H1 (cell line): ENCODE measurements around the gene ARFGAP3. TPM values are rescaled to one million over a fixed set of nuclear protein-coding genes. Genes with fewer than 3 reads are reported as not detected.

Source experiments
- CTCF ChIA-PET: fragments of 300-600 bp; sonication (Branson Sonifier 250); formaldehyde crosslinking; loops from one replicate; lab custom pipeline; 2021; ENCODE audit not compliant: partially characterized antibody; lab: Charles Lee
- POLR2A ChIA-PET: fragments of 300-600 bp; sonication (Branson Sonifier 250); formaldehyde crosslinking; loops from one replicate; lab custom pipeline; 2021; ENCODE audit warnings: inconsistent platforms; ENCODE audit not compliant: partially characterized antibody; lab: Charles Lee
- DNase-seq, 2 experiments: peaks; one replicate each; pipeline versions ENCODE4 v3.0.0 to v3.0.0-alpha.2; 2010 to 2022; ENCODE audit warnings: low spot score in 2 of 2, low read depth in 1 of 2, mixed read lengths in 1 of 2
- FAIRE-seq: peaks from 2 replicates; lab custom pipeline; 2011; peaks lifted over from hg19 to GRCh38; lab: Jason Lieb, UNC
- H2AFZ ChIP-seq: 2 replicates; pipeline ENCODE4 v1.8.1; 2012; ENCODE audit warnings: low read length, inconsistent platforms
- H2AK5ac ChIP-seq: 2 replicates; pipeline ENCODE4 v1.6.1; 2013; ENCODE audit warnings: low read depth, low read length
- H2BK120ac ChIP-seq: replicated peaks from 2 replicates; pipeline ENCODE3; 2013; ENCODE audit warnings: low read depth, low read length, inconsistent platforms
- H2BK12ac ChIP-seq: 2 replicates; pipeline ENCODE4 v1.6.1; 2013; ENCODE audit warnings: low read depth, low read length
- H2BK15ac ChIP-seq: 2 replicates; pipeline ENCODE4 v1.6.1; 2013; ENCODE audit warnings: low read length
- H2BK20ac ChIP-seq: 2 replicates; pipeline ENCODE4 v1.6.1; 2013; ENCODE audit warnings: low read length
- H2BK5ac ChIP-seq: 2 replicates; pipeline ENCODE4 v1.6.1; 2013; ENCODE audit warnings: low read depth, low read length
- H3K14ac ChIP-seq: 2 replicates; pipeline ENCODE4 v1.6.1; 2013; ENCODE audit warnings: inconsistent platforms; ENCODE audit not compliant: insufficient read length
- H3K18ac ChIP-seq: 2 replicates; pipeline ENCODE4 v1.6.1; 2013; ENCODE audit warnings: low read length; ENCODE audit errors: extremely low read depth
- H3K23ac ChIP-seq: 2 replicates; pipeline ENCODE4 v1.6.1; 2013; ENCODE audit warnings: inconsistent platforms; ENCODE audit not compliant: insufficient read length
- H3K23me2 ChIP-seq: 2 replicates; pipeline ENCODE4 v1.6.1; 2013; ENCODE audit warnings: low read depth, low read length
- H3K27ac ChIP-seq: 2 replicates; pipeline ENCODE4 v1.6.1; 2011; ENCODE audit warnings: low read depth, low read length, inconsistent platforms
- H3K27me3 ChIP-seq, 4 experiments: replicated peaks in 1 of 4; 1 replicate in 1 of 4; 2 replicates in 3 of 4; pipeline versions ENCODE4 v1.6.1 to v1.8.1; 2011 to 2013; ENCODE audit warnings: low read length in 3 of 4, mild to moderate bottlenecking in 3 of 4, inconsistent platforms in 2 of 4, mixed read lengths in 2 of 4, moderate library complexity in 1 of 4; ENCODE audit not compliant: control insufficient read depth in 3 of 4, insufficient read depth in 3 of 4; ENCODE audit errors: extremely low read depth in 1 of 4
- H3K36me3 ChIP-seq, 4 experiments: 2 replicates each; pipeline versions ENCODE4 v1.6.1 to v1.8.1; 2011 to 2013; ENCODE audit warnings: mild to moderate bottlenecking in 4 of 4, low read length in 3 of 4, moderate library complexity in 2 of 4, control low read depth in 1 of 4, inconsistent platforms in 1 of 4; ENCODE audit not compliant: insufficient read depth in 4 of 4, control insufficient read depth in 2 of 4
- H3K4ac ChIP-seq: replicated peaks from 2 replicates; pipeline ENCODE3; 2013; ENCODE audit warnings: low read length, low read depth, mixed read lengths, inconsistent platforms; ENCODE audit not compliant: insufficient read length
- H3K4me1 ChIP-seq, 4 experiments: replicated peaks in 1 of 4; 1 replicate in 1 of 4; 2 replicates in 3 of 4; pipeline versions ENCODE4 v1.6.1 to v1.8.1; 2011 to 2013; ENCODE audit warnings: low read length in 3 of 4, inconsistent platforms in 2 of 4, mixed read lengths in 1 of 4; ENCODE audit not compliant: insufficient read depth in 4 of 4, control insufficient read depth in 3 of 4
- H3K4me2 ChIP-seq, 2 experiments: 2 replicates each; pipeline versions ENCODE4 v1.6.1 to v1.8.1; 2011 to 2013; ENCODE audit warnings: low read depth in 2 of 2, low read length in 2 of 2, control low read depth in 1 of 2, inconsistent platforms in 1 of 2, mild to moderate bottlenecking in 1 of 2; ENCODE audit not compliant: insufficient read depth in 1 of 2
- H3K4me3 ChIP-seq, 4 experiments: fragments of 200-600, 300-600 bp in 1 of 4; sonication (generic), shearing (Covaris generic), sonication (Bioruptor Twin) in 1 of 4; 2 replicates each; pipeline versions ENCODE4 v1.5.1 to v1.8.1; 2011 to 2016; ENCODE audit warnings: low read length in 4 of 4, low read depth in 3 of 4, control low read depth in 2 of 4, inconsistent platforms in 2 of 4, mild to moderate bottlenecking in 2 of 4, mixed read lengths in 1 of 4, moderate library complexity in 1 of 4; ENCODE audit not compliant: insufficient read depth in 2 of 4; ENCODE audit errors: extremely low read depth in 1 of 4
- H3K56ac ChIP-seq: replicated peaks from 2 replicates; pipeline ENCODE3; 2013; ENCODE audit warnings: low read depth, mild to moderate bottlenecking, mixed read lengths, low read length, inconsistent platforms; ENCODE audit not compliant: insufficient read length
- H3K79me1 ChIP-seq: 2 replicates; pipeline ENCODE4 v1.6.1; 2013; ENCODE audit warnings: low read depth, low read length, control low read depth
- H3K79me2 ChIP-seq, 2 experiments: 2 replicates each; pipeline versions ENCODE4 v1.6.1 to v1.8.1; 2012 to 2013; ENCODE audit warnings: low read length in 2 of 2, mild to moderate bottlenecking in 2 of 2, inconsistent platforms in 1 of 2; ENCODE audit not compliant: insufficient read depth in 2 of 2, control insufficient read depth in 1 of 2
- H3K9ac ChIP-seq, 4 experiments: replicated peaks in 1 of 4; 1 replicate in 1 of 4; 2 replicates in 3 of 4; pipeline versions ENCODE4 v1.6.1 to v1.8.1; 2011 to 2013; ENCODE audit warnings: low read depth in 3 of 4, low read length in 3 of 4, control low read depth in 2 of 4, mild to moderate bottlenecking in 2 of 4, moderate library complexity in 2 of 4, inconsistent platforms in 1 of 4; ENCODE audit errors: extremely low read depth in 1 of 4
- H3K9me3 ChIP-seq, 2 experiments: 2 replicates each; pipeline versions ENCODE4 v1.6.1 to v1.8.1; 2012 to 2013; ENCODE audit warnings: mild to moderate bottlenecking in 2 of 2, moderate library complexity in 2 of 2, control low read depth in 1 of 2, inconsistent platforms in 1 of 2, low read depth in 1 of 2, low read length in 1 of 2, mixed read lengths in 1 of 2; ENCODE audit not compliant: insufficient read depth in 2 of 2
- H4K20me1 ChIP-seq, 2 experiments: replicated peaks in 1 of 2; 2 replicates each; pipeline versions ENCODE3 to v1.8.1; 2011 to 2013; ENCODE audit warnings: inconsistent platforms in 2 of 2, low read length in 2 of 2, mild to moderate bottlenecking in 1 of 2; ENCODE audit not compliant: insufficient read depth in 2 of 2, control insufficient read depth in 1 of 2
- H4K5ac ChIP-seq: 2 replicates; pipeline ENCODE4 v1.6.1; 2013; ENCODE audit warnings: low read length, low read depth, mixed read lengths, inconsistent platforms; ENCODE audit not compliant: insufficient read length
- H4K8ac ChIP-seq: 2 replicates; pipeline ENCODE4 v1.8.0; 2013; ENCODE audit warnings: mild to moderate bottlenecking, moderate library complexity, low read length, inconsistent platforms; ENCODE audit not compliant: insufficient read depth; ENCODE audit errors: extremely low read depth
- H4K91ac ChIP-seq: replicated peaks from 2 replicates; pipeline ENCODE3; 2013; ENCODE audit warnings: low read length, mixed read lengths, inconsistent platforms; ENCODE audit not compliant: insufficient read length
- BACH1 ChIP-seq: IDR thresholded peaks from 2 replicates; pipeline ENCODE4 v1.6.1; 2012; ENCODE audit warnings: low read length, improper control_type of control experiment
- GABPA ChIP-seq: IDR thresholded peaks from 2 replicates; pipeline ENCODE4 v1.6.1; 2011; ENCODE audit warnings: mild to moderate bottlenecking, low read length, moderate library complexity, borderline replicate concordance; ENCODE audit not compliant: insufficient read depth
- KDM1A ChIP-seq: fragments of 200-600, 300-600 bp; sonication (generic); IDR thresholded peaks from 2 replicates; pipeline ENCODE4 v1.7.1; 2016; ENCODE audit warnings: mild to moderate bottlenecking, low read length, borderline replicate concordance
- KDM5A ChIP-seq: fragments of 200-600 bp; IDR thresholded peaks from 2 replicates; pipeline ENCODE4 v1.7.1; 2012; ENCODE audit warnings: mild to moderate bottlenecking, low read length, inconsistent platforms, mixed read lengths
- MAFK ChIP-seq: IDR thresholded peaks from 2 replicates; pipeline ENCODE4 v1.6.1; 2012; ENCODE audit warnings: low read depth, mild to moderate bottlenecking, improper control_type of control experiment, low read length
- NRF1 ChIP-seq: IDR thresholded peaks from 2 replicates; pipeline ENCODE4 v1.6.1; 2011; ENCODE audit warnings: mild to moderate bottlenecking, low read depth, low read length, improper control_type of control experiment
- RBBP5 ChIP-seq: IDR thresholded peaks from 2 replicates; pipeline ENCODE4 v1.7.1; 2012; ENCODE audit warnings: low read depth, mild to moderate bottlenecking, inconsistent platforms, low read length, moderate library complexity, borderline replicate concordance
- RFX5 ChIP-seq: IDR thresholded peaks from 2 replicates; pipeline ENCODE4 v1.6.1; 2011; ENCODE audit warnings: low read depth, low read length, improper control_type of control experiment, borderline replicate concordance
- WGBS, 2 experiments: shearing (Covaris generic) in 1 of 2; methylation state at CpG; one replicate each; pipeline versions ENCODE4 v1.1.6 to v1.1.7; 2013 to 2015; ENCODE audit warnings: low lambda C conversion rate in 2 of 2, mixed read lengths in 2 of 2, inconsistent platforms in 1 of 2, low coverage in 1 of 2, missing lambda C conversion rate in 1 of 2; ENCODE audit not compliant: insufficient replicate concordance in 2 of 2, insufficient coverage in 1 of 2, insufficient read length in 1 of 2; ENCODE audit errors: extremely low coverage in 1 of 2, missing lambda C conversion rate in 1 of 2; 5-methylcytosine and 5-hydroxymethylcytosine counted together
- polyA plus RNA-seq, 7 experiments: library from polyadenylated mRNA; depleted of rRNA in 3 of 7; stranded (reverse) in 5 of 7; unstranded in 2 of 7; fragments of >200 nt in 5 of 7; fragments of 200-250 nt in 2 of 7; gene quantifications; 1 replicate in 5 of 7; 2 replicates in 1 of 7; 4 replicates in 1 of 7; pipeline versions ENCODE4 v1.2.1 to v1.2.3, GENCODE V29; 2011 to 2013; ENCODE audit warnings: missing spikeins in 2 of 7, mixed read lengths in 2 of 7
- total RNA-seq: library from RNA; stranded (reverse); fragmentation: NEBNext Ultra II Directional; extraction: Animal tissue kit (Norgen Biotek cat#: 25700); gene quantifications from 2 replicates; pipeline ENCODE4 v1.2.1, GENCODE V29; 2021
- TF ChIP-seq, protein P1 (sequence below): IDR thresholded peaks from 2 replicates; pipeline ENCODE4 v1.6.1; 2012; ENCODE audit warnings: inconsistent platforms

The ARFGAP3 gene
- total and polyA plus RNA-seq, 2 of the 8 experiments (the other 6 are each of a cell fraction or from before 2014, with no cell fraction given): 9.7 to 16.0 TPM

DNA sequence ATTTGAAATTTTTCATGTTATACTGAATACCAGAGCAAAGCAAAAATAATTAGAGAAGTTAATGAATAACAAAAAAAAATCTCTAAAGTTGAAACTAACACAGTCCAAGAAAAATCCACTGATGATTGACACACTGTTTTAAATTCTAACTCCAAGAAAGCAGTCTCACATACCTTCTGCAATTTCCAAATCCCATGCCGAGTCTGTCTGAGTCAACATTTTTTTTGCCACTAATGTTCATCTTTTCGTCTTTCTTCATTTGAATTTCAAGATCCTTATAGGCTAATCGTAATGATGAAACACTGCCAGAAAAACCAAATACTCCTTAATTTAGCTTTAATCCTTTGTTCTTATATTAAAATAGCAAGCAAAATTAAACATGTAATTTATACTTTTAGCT is 39.5 kb downstream of the ARFGAP3 start:
- no peak overlapping the region for H2BK5ac ChIP-seq
- H4K8ac ChIP-seq: no peak overlapping the region
- no peaks in the 10 kb centered on the region; a peak in 1 of 8 replicates for H3K36me3 ChIP-seq
- H3K79me1 ChIP-seq: no peaks in the 10 kb centered on the region
- ChIA-PET CTCF (interaction anchor here (1.0 to 4.3 kb wide), 5 partner anchors 15 to 373 kb away, joined by 3 to 37 read pairs (median 3); no protein-coding TSS in a partner anchor), POLR2A (no interaction called here)
- H3K27me3 ChIP-seq: no peaks in the 10 kb centered on the region
- WGBS, 2 experiments: 87% methylated on average over 3 of the region's 3 CpGs; no CpG with 5 or more reads in 1 of the 2 experiments
- H3K4ac ChIP-seq: no peak overlapping the region
- TF ChIP-seq BACH1: no peak
- TF ChIP-seq NRF1: no peak
- TF ChIP-seq KDM5A: no peak
- no peak for TF ChIP-seq KDM1A
- no peak for TF ChIP-seq GABPA
- no peak for TF ChIP-seq MAFK
- TF ChIP-seq RBBP5: no peak
- TF ChIP-seq, protein P1, sequence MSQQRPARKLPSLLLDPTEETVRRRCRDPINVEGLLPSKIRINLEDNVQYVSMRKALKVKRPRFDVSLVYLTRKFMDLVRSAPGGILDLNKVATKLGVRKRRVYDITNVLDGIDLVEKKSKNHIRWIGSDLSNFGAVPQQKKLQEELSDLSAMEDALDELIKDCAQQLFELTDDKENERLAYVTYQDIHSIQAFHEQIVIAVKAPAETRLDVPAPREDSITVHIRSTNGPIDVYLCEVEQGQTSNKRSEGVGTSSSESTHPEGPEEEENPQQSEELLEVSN: no peak
- no peak for TF ChIP-seq RFX5
- no peaks in the 10 kb centered on the region for H4K20me1 ChIP-seq
- no peak overlapping the region for H3K4me3 ChIP-seq
- H2AK5ac ChIP-seq: no peak overlapping the region
- no peak overlapping the region for H3K23ac ChIP-seq
- no peak overlapping the region for H2BK120ac ChIP-seq
- H2AFZ ChIP-seq: no peak overlapping the region
- DNase-seq (no peak), FAIRE-seq (no peak)
- H2BK15ac ChIP-seq: no peak overlapping the region
- no peaks in the 10 kb centered on the region for H3K79me2 ChIP-seq
- H4K91ac ChIP-seq: no peak overlapping the region
- H2BK12ac ChIP-seq: no peak overlapping the region
- H3K56ac ChIP-seq: no peak overlapping the region
- H3K4me1 ChIP-seq: no peaks in the 10 kb centered on the region
- H3K9me3 ChIP-seq: peaks cover 0 to 4% of the 10 kb centered on the region in 2 experiments; a peak in 2 of 4 replicates
- no peak overlapping the region for H3K14ac ChIP-seq
- no peak overlapping the region for H3K9ac ChIP-seq
- H3K23me2 ChIP-seq: no peaks in the 10 kb centered on the region
- no peak overlapping the region for H3K18ac ChIP-seq
- H3K4me2 ChIP-seq: no peak overlapping the region
- H3K27ac ChIP-seq: no peak overlapping the region
- H2BK20ac ChIP-seq: no peak overlapping the region
- no peak overlapping the region for H4K5ac ChIP-seq
